RWPE1 (cell line): ENCODE data around the gene CPEB4.

Experiments
- CTCF ChIA-PET: fragments of 350-600 bp; sonication (Branson Sonifier 250); formaldehyde crosslinking; extraction: SDS; loops from one replicate; lab custom pipeline; 2021; lab: Yijun Ruan, JAX
- POLR2A ChIA-PET: fragments of 400-600 bp; formaldehyde crosslinking; extraction: SDS; loops from one replicate; lab custom pipeline; 2020; ENCODE audit warnings: antibody characterized with exemption; ENCODE audit not compliant: low non-redundant PET; lab: Yijun Ruan, JAX
- DNase-seq: peaks from one replicate; pipeline ENCODE4 v3.0.0; 2012; ENCODE audit warnings: low spot score
- H3K27ac ChIP-seq: fragments of 450-650 bp; 2 replicates; pipeline ENCODE4 v1.5.1; 2017
- CTCF ChIP-seq: fragments of 450-650 bp; conservative IDR thresholded peaks from 2 replicates; pipeline ENCODE4 v1.5.1; 2017; ENCODE audit warnings: low read depth, mild to moderate bottlenecking

CPEB4 gene

GRCh38 chr5:173907284-173907683 is 19.1 kb downstream of the CPEB4 start:
- ChIA-PET CTCF (interaction anchor here (0.6 kb wide), 1 partner anchor 9 kb away, joined by 3 read pairs; no protein-coding TSS in a partner anchor), POLR2A (no interaction called here)
- TF ChIP-seq CTCF = no peak
- no peak overlapping the region for H3K27ac ChIP-seq
- no peak for DNase-seq

GRCh38 chr5:173907686-173908371 is 19.7 kb downstream of the CPEB4 start:
- no peak overlapping the region for H3K27ac ChIP-seq
- POLR2A ChIA-PET = no interaction called here
- no peak for DNase-seq

GRCh38 chr5:173909199-173909598 is 21.1 kb downstream of the CPEB4 start:
- ChIA-PET POLR2A (no interaction called here), CTCF (interaction anchor here (0.9 to 1.0 kb wide), 2 partner anchors 14 to 26 kb away, joined by 3 read pairs; no protein-coding TSS in a partner anchor)
- no peak for TF ChIP-seq CTCF
- H3K27ac ChIP-seq = no peak overlapping the region
- DNase-seq = no peak

More at GRCh38 chr5:173907686-173908371, 19.7 kb downstream of the CPEB4 start:
- CTCF ChIA-PET = interaction anchor here (0.6 to 1.0 kb wide), 4 partner anchors 9 to 800 kb away, joined by 3 read pairs; no protein-coding TSS in a partner anchor
- no peak for TF ChIP-seq CTCF

GRCh38 chr5:173910215-173910614 is 22.1 kb downstream of the CPEB4 start:
- POLR2A ChIA-PET = no interaction called here
- CTCF ChIA-PET = no interaction called here
- H3K27ac ChIP-seq = no peak overlapping the region
- no peak for DNase-seq
- no peak for TF ChIP-seq CTCF

- POLR2A ChIA-PET = no interaction called here
- no peak overlapping the region for H3K27ac ChIP-seq
- DNase-seq = no peak
- CTCF ChIA-PET = interaction anchor here (0.6 to 0.8 kb wide), 2 partner anchors 8 to 10 kb away, joined by 3 read pairs; no protein-coding TSS in a partner anchor
- TF ChIP-seq CTCF = no peak
Observed at GRCh38 chr5:173911623-173912022, 23.5 kb downstream of the CPEB4 start.

- no peak for DNase-seq
- CTCF ChIA-PET = interaction anchor here (0.6 to 1.0 kb wide), 3 partner anchors 21 to 310 kb away, joined by 3 read pairs; no protein-coding TSS in a partner anchor
- no peak for TF ChIP-seq CTCF
- no peak overlapping the region for H3K27ac ChIP-seq
- POLR2A ChIA-PET = no interaction called here
Observed at GRCh38 chr5:173913686-173914321, 25.7 kb downstream of the CPEB4 start.
